Dedifferentiated amniotic fluid mesenchymal stem cell (primary cell): Measurements from ENCODE around the gene SNAPC4.

Experiments
- DNase-seq: peaks from one replicate; pipeline ENCODE4 v3.0.0-alpha.2; 2016; ENCODE audit errors: extremely low spot score

SNAPC4 gene

GRCh38 chr9:136400038-136400834 lies at the start of gene SNAPC4:
Gene SNAPC4 (minus strand): TSS chr9:136400170. CDS start chr9:136398428, 1,742 bp downstream.
- peak; percentile 75 for DNase-seq

- DNase-seq = no peak
These were observed 48.7 kb upstream of the SNAPC4 start for GRCh38 chr9:136448655-136449054.

- no peak for DNase-seq
These were observed 47.3 kb upstream of the SNAPC4 start for GRCh38 chr9:136447173-136447778.

GRCh38 chr9:136445799-136446198 lies 45.8 kb upstream of the SNAPC4 start:
- no peak for DNase-seq

GRCh38 chr9:136444102-136444501 lies 44.1 kb upstream of the SNAPC4 start:
- DNase-seq = no peak

- no peak for DNase-seq
These were observed 43.7 kb upstream of the SNAPC4 start for GRCh38 chr9:136443687-136444086.

- no peak for DNase-seq
These were observed 43.1 kb upstream of the SNAPC4 start for GRCh38 chr9:136443087-136443486.

GRCh38 chr9:136442265-136442664 lies 42.3 kb upstream of the SNAPC4 start:
- DNase-seq = no peak

- no peak for DNase-seq
These were observed 41.8 kb upstream of the SNAPC4 start for GRCh38 chr9:136441681-136442245.

GRCh38 chr9:136441191-136441680 lies 41.3 kb upstream of the SNAPC4 start:
- DNase-seq = no peak

GRCh38 chr9:136439481-136440408 lies 39.8 kb upstream of the SNAPC4 start, which contains the start of gene INPP5E:
Gene INPP5E (minus strand): TSS chr9:136439845. CDS start chr9:136439419, 426 bp downstream.
- peak; percentile 30 for DNase-seq

GRCh38 chr9:136438548-136439480 lies 38.8 kb upstream of the SNAPC4 start:
- no peak for DNase-seq

GRCh38 chr9:136437839-136438547 lies 38.0 kb upstream of the SNAPC4 start:
- DNase-seq = no peak

- peak; percentile 16 for DNase-seq
These were observed 37.5 kb upstream of the SNAPC4 start for GRCh38 chr9:136437430-136437829.

GRCh38 chr9:136436055-136436634 lies 36.2 kb upstream of the SNAPC4 start:
- no peak for DNase-seq

GRCh38 chr9:136434580-136435169 lies 34.7 kb upstream of the SNAPC4 start:
- no peak for DNase-seq

GRCh38 chr9:136433849-136434579 lies 34.0 kb upstream of the SNAPC4 start:
- DNase-seq = no peak

GRCh38 chr9:136433043-136433715 lies 33.2 kb upstream of the SNAPC4 start:
- no peak for DNase-seq
